Endometrial microvascular endothelial cells (primary cell): ENCODE results near the gene NCKAP5. TPM values are rescaled to one million over a fixed set of nuclear protein-coding genes. Genes with fewer than 3 reads are reported as not detected.

Source experiments
- in situ Hi-C: cut with HindIII; loops from 2 replicates; pipeline ENCODE4 v1.10.0; 2017; ENCODE audit warnings: low sequenced_read_pairs, low pct_unique_long_range_greater_than_20kb; ENCODE audit errors: inconsistent ontology term
- total RNA-seq: library from RNA; depleted of rRNA; stranded (reverse); fragments of >200 nt; gene quantifications from one replicate; pipeline ENCODE4 v1.2.3, GENCODE V29; 2015; ENCODE audit errors: inconsistent ontology term

Gene NCKAP5
- total RNA-seq, 1 donor from 2014 or later = 0.84 TPM

- in situ Hi-C loops = no loop called here
Measured at GRCh38 chr2:133377021-133377481, 191.2 kb downstream of the NCKAP5 start.

GRCh38 chr2:133374781-133375180, 193.5 kb downstream of the NCKAP5 start:
- in situ Hi-C loops = no loop called here

- in situ Hi-C loops = no loop called here
Measured at GRCh38 chr2:133371286-133371685, 197.0 kb downstream of the NCKAP5 start.

- in situ Hi-C loops = no loop called here
Measured at GRCh38 chr2:133369901-133370658, 198.2 kb downstream of the NCKAP5 start.

GRCh38 chr2:133365117-133365516, 203.1 kb downstream of the NCKAP5 start:
- in situ Hi-C loops = no loop called here

- in situ Hi-C loops = no loop called here
Measured at GRCh38 chr2:133364636-133365035, 203.6 kb downstream of the NCKAP5 start.

GRCh38 chr2:133363884-133364283, 204.4 kb downstream of the NCKAP5 start:
- in situ Hi-C loops = no loop called here

- in situ Hi-C loops = no loop called here
Measured at GRCh38 chr2:133362061-133362476, 206.2 kb downstream of the NCKAP5 start.

GRCh38 chr2:133360882-133361281, 207.4 kb downstream of the NCKAP5 start:
- in situ Hi-C loops = no loop called here

- in situ Hi-C loops = no loop called here
Measured at GRCh38 chr2:133360190-133360589, 208.1 kb downstream of the NCKAP5 start.

- in situ Hi-C loops = no loop called here
Measured at GRCh38 chr2:133352719-133353118, 215.5 kb downstream of the NCKAP5 start.

- in situ Hi-C loops = no loop called here
Measured at GRCh38 chr2:133346654-133347053, 221.6 kb downstream of the NCKAP5 start.

- in situ Hi-C loops = no loop called here
Measured at GRCh38 chr2:133345638-133346037, 222.6 kb downstream of the NCKAP5 start.

- in situ Hi-C loops = no loop called here
Measured at GRCh38 chr2:133344849-133345248, 223.4 kb downstream of the NCKAP5 start.

- in situ Hi-C loops = no loop called here
Measured at GRCh38 chr2:133343018-133343352, 225.3 kb downstream of the NCKAP5 start.

- in situ Hi-C loops = no loop called here
Measured at GRCh38 chr2:133342286-133343017, 225.8 kb downstream of the NCKAP5 start.

- in situ Hi-C loops = no loop called here
Measured at GRCh38 chr2:133341575-133341974, 226.7 kb downstream of the NCKAP5 start.

- in situ Hi-C loops = no loop called here
Measured at GRCh38 chr2:133338224-133338623, 230.0 kb downstream of the NCKAP5 start.

GRCh38 chr2:133334923-133335322, 233.3 kb downstream of the NCKAP5 start:
- in situ Hi-C loops = no loop called here

GRCh38 chr2:133333181-133333580, 235.1 kb downstream of the NCKAP5 start:
- in situ Hi-C loops = no loop called here
